Stimulated activated CD8-positive, alpha-beta memory T cell treated with anti-CD3 and anti-CD28 coated beads, Interleukin-7, amount 100 ng/mL, for 48 hours (primary cell): ENCODE data around the gene ASB13.
A peak's percentile ranks its signal among the peaks of the same experiment; 100 is the strongest.

Source experiments
- DNase-seq, 2 donors: peaks; one replicate each; pipeline ENCODE4 v3.0.0-alpha.2; 2020; ENCODE audit warnings: low read depth in 1 of 2; ENCODE audit errors: extremely low read depth in 1 of 2

Gene ASB13

GRCh38 chr10:5666008-5666840 lies at the start of gene ASB13:
Gene ASB13, minus strand, starts transcription at chr10:5666595. Its CDS starts 44 bp downstream, at chr10:5666551.
- peak in 1 of 2 donors; percentile 15 for DNase-seq

- no peak for DNase-seq
Measured at GRCh38 chr10:5711642-5712041, 45.2 kb upstream of the ASB13 start.

- DNase-seq = no peak
Measured at GRCh38 chr10:5710859-5711258, 44.5 kb upstream of the ASB13 start.

- DNase-seq = no peak
Measured at GRCh38 chr10:5709865-5710264, 43.5 kb upstream of the ASB13 start.

GRCh38 chr10:5708356-5708755 lies 42.0 kb upstream of the ASB13 start:
- DNase-seq = no peak

- no peak for DNase-seq
Measured at GRCh38 chr10:5698062-5698461, 31.7 kb upstream of the ASB13 start.

- no peak for DNase-seq
Measured at GRCh38 chr10:5697342-5697741, 30.9 kb upstream of the ASB13 start.

- no peak for DNase-seq
Measured at GRCh38 chr10:5694573-5694972, 28.2 kb upstream of the ASB13 start.

GRCh38 chr10:5692461-5693358 lies 26.3 kb upstream of the ASB13 start:
- DNase-seq = peak; percentile 53 to 57

GRCh38 chr10:5691786-5692185 lies 25.4 kb upstream of the ASB13 start:
- no peak for DNase-seq

- DNase-seq = no peak
Measured at GRCh38 chr10:5688587-5688986, 22.2 kb upstream of the ASB13 start.

GRCh38 chr10:5685764-5686240 lies 19.4 kb upstream of the ASB13 start:
- DNase-seq = no peak

- peak; percentile 58 to 67 for DNase-seq
Measured at GRCh38 chr10:5684971-5685763, 18.8 kb upstream of the ASB13 start.

GRCh38 chr10:5684318-5684970 lies 18.0 kb upstream of the ASB13 start, which contains the start of gene TASOR2:
Gene TASOR2, plus strand, starts transcription at chr10:5684838. Its CDS starts 35,805 bp downstream, at chr10:5720643.
- peak; percentile 96 to 97 for DNase-seq

GRCh38 chr10:5683065-5683464 lies 16.7 kb upstream of the ASB13 start:
- DNase-seq = no peak

GRCh38 chr10:5681930-5682329 lies 15.5 kb upstream of the ASB13 start:
- no peak for DNase-seq

- DNase-seq = no peak
Measured at GRCh38 chr10:5679606-5680005, 13.2 kb upstream of the ASB13 start.

GRCh38 chr10:5679037-5679435 lies 12.6 kb upstream of the ASB13 start:
- DNase-seq = no peak

GRCh38 chr10:5678397-5679036 lies 12.1 kb upstream of the ASB13 start:
- DNase-seq = no peak
